Fibroblast of lung (primary cell): ENCODE results near the gene NAIF1.

Source experiments
- EZH2 ChIP-seq: IDR thresholded peaks from 2 replicates; pipeline ENCODE4 v1.5.1; 2012; ENCODE audit warnings: low read length, control low read depth, mild to moderate bottlenecking; ENCODE audit errors: missing control alignments
- TF ChIP-seq, protein P1 (sequence below), 2 donors: IDR thresholded peaks in 1 of 2; conservative IDR thresholded peaks in 1 of 2; 1 replicate in 1 of 2; 2 replicates in 1 of 2; pipeline ENCODE4 v1.5.1; 2011 to 2012; ENCODE audit warnings: low read length in 2 of 2, control low read depth in 1 of 2, inconsistent platforms in 1 of 2, low read depth in 1 of 2, mild to moderate bottlenecking in 1 of 2

DNA sequence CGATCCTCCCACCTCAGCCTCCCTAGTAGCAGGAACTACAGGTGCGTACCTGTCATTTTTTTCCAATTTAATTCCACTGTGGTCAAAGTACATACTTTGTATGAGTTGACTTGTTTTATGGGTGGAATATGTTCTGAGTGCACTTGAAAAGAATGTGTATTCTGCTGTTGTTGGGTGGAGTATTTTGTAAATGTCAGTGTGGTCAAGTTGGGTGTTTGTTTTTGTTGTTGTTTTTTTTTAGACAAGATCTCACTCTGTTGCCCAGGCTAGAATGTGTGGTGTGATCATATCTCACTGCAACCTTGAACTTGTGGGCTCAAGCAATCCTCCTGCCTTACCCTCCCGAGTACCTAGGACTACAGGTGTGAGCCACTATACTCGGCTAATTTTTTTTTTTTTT, 18.8 kb upstream of the NAIF1 start:
- TF ChIP-seq, protein P1, sequence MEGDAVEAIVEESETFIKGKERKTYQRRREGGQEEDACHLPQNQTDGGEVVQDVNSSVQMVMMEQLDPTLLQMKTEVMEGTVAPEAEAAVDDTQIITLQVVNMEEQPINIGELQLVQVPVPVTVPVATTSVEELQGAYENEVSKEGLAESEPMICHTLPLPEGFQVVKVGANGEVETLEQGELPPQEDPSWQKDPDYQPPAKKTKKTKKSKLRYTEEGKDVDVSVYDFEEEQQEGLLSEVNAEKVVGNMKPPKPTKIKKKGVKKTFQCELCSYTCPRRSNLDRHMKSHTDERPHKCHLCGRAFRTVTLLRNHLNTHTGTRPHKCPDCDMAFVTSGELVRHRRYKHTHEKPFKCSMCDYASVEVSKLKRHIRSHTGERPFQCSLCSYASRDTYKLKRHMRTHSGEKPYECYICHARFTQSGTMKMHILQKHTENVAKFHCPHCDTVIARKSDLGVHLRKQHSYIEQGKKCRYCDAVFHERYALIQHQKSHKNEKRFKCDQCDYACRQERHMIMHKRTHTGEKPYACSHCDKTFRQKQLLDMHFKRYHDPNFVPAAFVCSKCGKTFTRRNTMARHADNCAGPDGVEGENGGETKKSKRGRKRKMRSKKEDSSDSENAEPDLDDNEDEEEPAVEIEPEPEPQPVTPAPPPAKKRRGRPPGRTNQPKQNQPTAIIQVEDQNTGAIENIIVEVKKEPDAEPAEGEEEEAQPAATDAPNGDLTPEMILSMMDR (conservative IDR thresholded peaks at IDR 0.05 in 1 of 2, IDR thresholded peaks at IDR 0.05 in 1 of 2; ENCODE audit: low read depth in 1 of 2, low read length in 2 of 2) = no peak
- no peak for TF ChIP-seq EZH2
